DOHH2 (cell line): ENCODE measurements around the gene TTC7B.

ENCODE experiments used
- EZH2phosphoT487 ChIP-seq: fragments of 200-600 bp; sonication (generic); IDR thresholded peaks from 2 replicates; pipeline ENCODE4 v1.6.1; 2017; ENCODE audit warnings: borderline replicate concordance, mild to moderate bottlenecking, antibody characterized with exemption, low read length, moderate library complexity, mixed read lengths
- TF ChIP-seq, protein P1 (sequence below): fragments of 200-600 bp; sonication (generic); IDR thresholded peaks from one replicate; pipeline ENCODE4 v1.5.1; 2014; ENCODE audit warnings: antibody characterized with exemption, mild to moderate bottlenecking, low read depth, low read length; ENCODE audit not compliant: poor library complexity, severe bottlenecking

DNA sequence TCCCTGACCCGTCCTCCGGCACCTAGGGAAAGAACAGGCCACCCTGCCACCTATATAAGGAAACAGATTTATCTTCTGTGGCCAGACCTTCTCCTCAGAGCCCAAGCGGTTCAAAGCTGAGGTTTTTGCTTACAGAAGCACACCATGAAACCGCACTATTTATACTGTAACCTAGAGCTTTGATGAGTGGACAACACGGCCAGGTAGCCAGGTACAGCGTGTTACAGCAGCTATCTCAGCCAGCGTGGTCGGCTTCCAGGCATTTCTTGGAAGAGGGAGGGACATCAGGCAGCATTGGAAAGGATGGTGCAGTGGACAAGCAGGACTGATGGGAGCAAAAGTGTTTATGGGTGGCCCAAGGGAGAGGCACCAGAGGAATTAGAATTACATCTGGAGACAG is 34.4 kb downstream of the TTC7B start:
- TF ChIP-seq, protein P1, sequence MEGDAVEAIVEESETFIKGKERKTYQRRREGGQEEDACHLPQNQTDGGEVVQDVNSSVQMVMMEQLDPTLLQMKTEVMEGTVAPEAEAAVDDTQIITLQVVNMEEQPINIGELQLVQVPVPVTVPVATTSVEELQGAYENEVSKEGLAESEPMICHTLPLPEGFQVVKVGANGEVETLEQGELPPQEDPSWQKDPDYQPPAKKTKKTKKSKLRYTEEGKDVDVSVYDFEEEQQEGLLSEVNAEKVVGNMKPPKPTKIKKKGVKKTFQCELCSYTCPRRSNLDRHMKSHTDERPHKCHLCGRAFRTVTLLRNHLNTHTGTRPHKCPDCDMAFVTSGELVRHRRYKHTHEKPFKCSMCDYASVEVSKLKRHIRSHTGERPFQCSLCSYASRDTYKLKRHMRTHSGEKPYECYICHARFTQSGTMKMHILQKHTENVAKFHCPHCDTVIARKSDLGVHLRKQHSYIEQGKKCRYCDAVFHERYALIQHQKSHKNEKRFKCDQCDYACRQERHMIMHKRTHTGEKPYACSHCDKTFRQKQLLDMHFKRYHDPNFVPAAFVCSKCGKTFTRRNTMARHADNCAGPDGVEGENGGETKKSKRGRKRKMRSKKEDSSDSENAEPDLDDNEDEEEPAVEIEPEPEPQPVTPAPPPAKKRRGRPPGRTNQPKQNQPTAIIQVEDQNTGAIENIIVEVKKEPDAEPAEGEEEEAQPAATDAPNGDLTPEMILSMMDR = no peak
- no peak for TF ChIP-seq EZH2phosphoT487
